ENCODE measurements around the gene AGGF1.

GRCh38 chr5:77066823-77067442, 36.7 kb downstream of the AGGF1 start:
- no peak for TF ChIP-seq EZH2 (IDR thresholded peaks at IDR 0.05; ENCODE audit: borderline replicate concordance, low read length)
- TF ChIP-seq, protein P1, sequence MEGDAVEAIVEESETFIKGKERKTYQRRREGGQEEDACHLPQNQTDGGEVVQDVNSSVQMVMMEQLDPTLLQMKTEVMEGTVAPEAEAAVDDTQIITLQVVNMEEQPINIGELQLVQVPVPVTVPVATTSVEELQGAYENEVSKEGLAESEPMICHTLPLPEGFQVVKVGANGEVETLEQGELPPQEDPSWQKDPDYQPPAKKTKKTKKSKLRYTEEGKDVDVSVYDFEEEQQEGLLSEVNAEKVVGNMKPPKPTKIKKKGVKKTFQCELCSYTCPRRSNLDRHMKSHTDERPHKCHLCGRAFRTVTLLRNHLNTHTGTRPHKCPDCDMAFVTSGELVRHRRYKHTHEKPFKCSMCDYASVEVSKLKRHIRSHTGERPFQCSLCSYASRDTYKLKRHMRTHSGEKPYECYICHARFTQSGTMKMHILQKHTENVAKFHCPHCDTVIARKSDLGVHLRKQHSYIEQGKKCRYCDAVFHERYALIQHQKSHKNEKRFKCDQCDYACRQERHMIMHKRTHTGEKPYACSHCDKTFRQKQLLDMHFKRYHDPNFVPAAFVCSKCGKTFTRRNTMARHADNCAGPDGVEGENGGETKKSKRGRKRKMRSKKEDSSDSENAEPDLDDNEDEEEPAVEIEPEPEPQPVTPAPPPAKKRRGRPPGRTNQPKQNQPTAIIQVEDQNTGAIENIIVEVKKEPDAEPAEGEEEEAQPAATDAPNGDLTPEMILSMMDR (conservative IDR thresholded peaks at IDR 0.05 in 1 of 2, IDR thresholded peaks at IDR 0.05 in 1 of 2; ENCODE audit: extremely low read depth in 1 of 2, insufficient read depth in 1 of 2, low read depth in 1 of 2, low read length in 2 of 2) = no peak

Measured in mammary epithelial cell (primary cell).